CD14-positive monocyte (primary cell): ENCODE measurements around the gene TRIM44. TPM values are rescaled to one million over a fixed set of nuclear protein-coding genes. Genes with fewer than 3 reads are reported as not detected.

Source experiments
- DNase-seq, 3 donors: peaks; one replicate each; pipeline ENCODE4 v3.0.0-alpha.2; 2011 to 2022
- H2AFZ ChIP-seq: 2 replicates; pipeline ENCODE4 v1.6.0; 2012; ENCODE audit warnings: mild to moderate bottlenecking, low read depth, low read length, inconsistent platforms; ENCODE audit not compliant: insufficient read depth, poor library complexity, severe bottlenecking
- H3K27ac ChIP-seq, 2 donors: 1 replicate in 1 of 2; 2 replicates in 1 of 2; pipeline ENCODE4 v1.5.1; 2012 to 2013; ENCODE audit warnings: low read length in 2 of 2, control low read depth in 1 of 2, inconsistent platforms in 1 of 2, low read depth in 1 of 2, mild to moderate bottlenecking in 1 of 2
- H3K27me3 ChIP-seq, 2 donors: one replicate each; pipeline versions ENCODE4 v1.6.0 to v1.6.1; 2011 to 2013; ENCODE audit warnings: low read length in 2 of 2; ENCODE audit not compliant: control insufficient read depth in 2 of 2, insufficient read depth in 2 of 2
- H3K36me3 ChIP-seq, 2 donors: replicated peaks in 1 of 2; 1 replicate in 1 of 2; 2 replicates in 1 of 2; pipeline versions ENCODE4 v1.5.1 to v1.6.1; 2012 to 2013; ENCODE audit warnings: low read length in 2 of 2, control low read depth in 1 of 2, inconsistent platforms in 1 of 2, mild to moderate bottlenecking in 1 of 2; ENCODE audit not compliant: insufficient read depth in 2 of 2, control insufficient read depth in 1 of 2
- H3K4me1 ChIP-seq, 2 donors: 1 replicate in 1 of 2; 2 replicates in 1 of 2; pipeline versions ENCODE4 v1.5.1 to v1.6.1; 2012 to 2013; ENCODE audit warnings: low read length in 2 of 2, control low read depth in 1 of 2, inconsistent platforms in 1 of 2, mild to moderate bottlenecking in 1 of 2, moderate library complexity in 1 of 2; ENCODE audit not compliant: insufficient read depth in 2 of 2, control insufficient read depth in 1 of 2
- H3K4me2 ChIP-seq: replicated peaks from 2 replicates; pipeline ENCODE3; 2012; ENCODE audit warnings: low read length, moderate library complexity, mild to moderate bottlenecking; ENCODE audit not compliant: poor library complexity, severe bottlenecking; ENCODE audit errors: extremely low read depth
- H3K4me3 ChIP-seq, 3 experiments: fragments of 200-600 bp in 1 of 3; sonication (generic) in 1 of 3; replicated peaks in 1 of 3; 1 replicate in 2 of 3; 2 replicates in 1 of 3; pipeline ENCODE4 v1.5.1; 2011 to 2013; ENCODE audit warnings: low read length in 3 of 3, mild to moderate bottlenecking in 3 of 3, control low read depth in 2 of 3, low read depth in 2 of 3, inconsistent platforms in 1 of 3, moderate library complexity in 1 of 3
- H3K79me2 ChIP-seq: 2 replicates; pipeline ENCODE4 v1.6.0; 2012; ENCODE audit warnings: mild to moderate bottlenecking, control low read depth, inconsistent platforms, low read length, moderate library complexity; ENCODE audit not compliant: insufficient read depth
- H3K9ac ChIP-seq: 2 replicates; pipeline ENCODE4 v1.6.0; 2017; ENCODE audit warnings: low read length, mild to moderate bottlenecking; ENCODE audit not compliant: insufficient read depth, poor library complexity, severe bottlenecking
- H3K9me3 ChIP-seq, 2 donors: replicated peaks in 1 of 2; 1 replicate in 1 of 2; 2 replicates in 1 of 2; pipeline versions ENCODE4 v1.5.1 to v1.6.1; 2012 to 2013; ENCODE audit warnings: low read length in 2 of 2, control low read depth in 1 of 2; ENCODE audit not compliant: control insufficient read depth in 1 of 2, insufficient read depth in 1 of 2
- H4K20me1 ChIP-seq: 2 replicates; pipeline ENCODE4 v1.6.0; 2012; ENCODE audit warnings: mild to moderate bottlenecking, low read length, control low read depth, moderate library complexity; ENCODE audit not compliant: insufficient read depth
- H3K27ac Mint-ChIP-seq, 7 donors: one replicate each; pipeline ENCODE4 v1.8.0; 2020; ENCODE audit warnings: mild to moderate bottlenecking in 7 of 7, mixed read lengths in 7 of 7, moderate library complexity in 6 of 7, inconsistent platforms in 2 of 7
- H3K27me3 Mint-ChIP-seq, 3 donors: one replicate each; pipeline ENCODE4 v1.8.0; 2021 to 2022; ENCODE audit warnings: low read depth in 3 of 3, mild to moderate bottlenecking in 3 of 3, mixed read lengths in 3 of 3, moderate library complexity in 3 of 3, inconsistent platforms in 1 of 3
- H3K36me3 Mint-ChIP-seq, 2 donors: one replicate each; pipeline ENCODE4 v1.8.0; 2020; ENCODE audit warnings: mixed read lengths in 2 of 2, inconsistent platforms in 1 of 2, mild to moderate bottlenecking in 1 of 2
- H3K4me1 Mint-ChIP-seq: one replicate; pipeline ENCODE4 v1.8.0; 2020; ENCODE audit warnings: mild to moderate bottlenecking, mixed read lengths
- H3K4me3 Mint-ChIP-seq, 2 donors: one replicate each; pipeline ENCODE4 v1.8.0; 2020; ENCODE audit warnings: mild to moderate bottlenecking in 2 of 2, mixed read lengths in 2 of 2, moderate library complexity in 1 of 2
- H3K9me3 Mint-ChIP-seq, 7 donors: one replicate each; pipeline ENCODE4 v1.8.0; 2020 to 2022; ENCODE audit warnings: mixed read lengths in 7 of 7, mild to moderate bottlenecking in 6 of 7, moderate library complexity in 6 of 7, inconsistent platforms in 2 of 7
- WGBS: methylation state at CpG from one replicate; pipeline ENCODE4 v1.1.5; 2013; ENCODE audit warnings: missing lambda C conversion rate; ENCODE audit not compliant: insufficient coverage; 5-methylcytosine and 5-hydroxymethylcytosine counted together
- intact Hi-C, 2 donors: fragments of 100-400 bp; cut with micrococcal nuclease; formaldehyde crosslinking; loops; one replicate each; pipeline versions ENCODE4 v1.15.0 to v1.15.1; 2023
- polyA plus RNA-seq, 3 donors: library from polyadenylated mRNA; depleted of rRNA in 1 of 3; unstranded in 2 of 3; stranded (reverse) in 1 of 3; fragments of 300-500 nt in 2 of 3; fragments of >200 nt in 1 of 3; fragmentation: Illumina TruSeq in 2 of 3; gene quantifications; 1 replicate in 2 of 3; 2 replicates in 1 of 3; pipeline ENCODE4 v1.2.3, GENCODE V29; 2012 to 2021
- TF ChIP-seq, protein P1 (sequence below): fragments of 200-600 bp; IDR thresholded peaks from one replicate; pipeline ENCODE4 v1.8.0; 2022; ENCODE audit warnings: antibody characterized with exemption, mild to moderate bottlenecking

The TRIM44 gene
- polyA plus RNA-seq, 3 donors, result 25.3 to 47.1 (median 45.9) TPM

DNA sequence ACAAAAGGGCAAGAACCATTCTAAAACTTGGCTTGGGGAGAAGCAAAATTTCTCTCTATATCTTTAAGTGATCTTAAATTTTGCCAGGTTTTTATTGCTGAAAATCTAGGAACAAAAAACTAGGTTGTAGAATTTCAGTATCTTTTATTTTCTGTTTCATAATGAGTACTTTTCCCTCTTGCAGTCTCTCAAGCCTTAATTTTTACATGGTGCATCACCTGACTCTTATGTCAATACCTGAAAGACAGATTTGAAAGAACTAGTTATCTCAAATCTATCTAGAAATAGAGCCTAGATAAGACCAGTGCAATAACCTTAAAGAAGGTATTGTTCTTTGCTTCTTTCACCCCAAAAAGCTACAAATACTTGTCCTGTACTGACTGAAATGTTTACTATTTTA lies 122.1 kb downstream of the TRIM44 start:
- no peak overlapping the region for H3K27ac ChIP-seq
- H3K27ac Mint-ChIP-seq, result no peak overlapping the region
- H2AFZ ChIP-seq, result no peak overlapping the region
- H3K9me3 ChIP-seq, result no peaks in the 10 kb centered on the region
- no peak overlapping the region for H3K4me3 ChIP-seq
- H3K4me1 ChIP-seq, result no peaks in the 10 kb centered on the region
- no peak overlapping the region for H3K4me3 Mint-ChIP-seq
- H4K20me1 ChIP-seq, result peaks cover 76% of the 10 kb centered on the region
- H3K4me1 Mint-ChIP-seq, result peaks cover 6% of the 10 kb centered on the region
- no peak for DNase-seq
- TF ChIP-seq, protein P1, sequence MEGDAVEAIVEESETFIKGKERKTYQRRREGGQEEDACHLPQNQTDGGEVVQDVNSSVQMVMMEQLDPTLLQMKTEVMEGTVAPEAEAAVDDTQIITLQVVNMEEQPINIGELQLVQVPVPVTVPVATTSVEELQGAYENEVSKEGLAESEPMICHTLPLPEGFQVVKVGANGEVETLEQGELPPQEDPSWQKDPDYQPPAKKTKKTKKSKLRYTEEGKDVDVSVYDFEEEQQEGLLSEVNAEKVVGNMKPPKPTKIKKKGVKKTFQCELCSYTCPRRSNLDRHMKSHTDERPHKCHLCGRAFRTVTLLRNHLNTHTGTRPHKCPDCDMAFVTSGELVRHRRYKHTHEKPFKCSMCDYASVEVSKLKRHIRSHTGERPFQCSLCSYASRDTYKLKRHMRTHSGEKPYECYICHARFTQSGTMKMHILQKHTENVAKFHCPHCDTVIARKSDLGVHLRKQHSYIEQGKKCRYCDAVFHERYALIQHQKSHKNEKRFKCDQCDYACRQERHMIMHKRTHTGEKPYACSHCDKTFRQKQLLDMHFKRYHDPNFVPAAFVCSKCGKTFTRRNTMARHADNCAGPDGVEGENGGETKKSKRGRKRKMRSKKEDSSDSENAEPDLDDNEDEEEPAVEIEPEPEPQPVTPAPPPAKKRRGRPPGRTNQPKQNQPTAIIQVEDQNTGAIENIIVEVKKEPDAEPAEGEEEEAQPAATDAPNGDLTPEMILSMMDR, result no peak
- peaks cover 4% of the 10 kb centered on the region for H3K79me2 ChIP-seq
- peaks cover 14 to 19% of the 10 kb centered on the region in 2 donors for H3K36me3 Mint-ChIP-seq
- H3K27me3 Mint-ChIP-seq, result no peaks in the 10 kb centered on the region
- no peaks in the 10 kb centered on the region for H3K27me3 ChIP-seq
- H3K4me2 ChIP-seq, result no peak overlapping the region
- intact Hi-C loops, result no loop called here
- H3K9me3 Mint-ChIP-seq, result peaks cover 0 to under 1% (median 0%) of the 10 kb centered on the region in 7 donors
- no peaks in the 10 kb centered on the region for H3K36me3 ChIP-seq
- H3K9ac ChIP-seq, result no peak overlapping the region

DNA sequence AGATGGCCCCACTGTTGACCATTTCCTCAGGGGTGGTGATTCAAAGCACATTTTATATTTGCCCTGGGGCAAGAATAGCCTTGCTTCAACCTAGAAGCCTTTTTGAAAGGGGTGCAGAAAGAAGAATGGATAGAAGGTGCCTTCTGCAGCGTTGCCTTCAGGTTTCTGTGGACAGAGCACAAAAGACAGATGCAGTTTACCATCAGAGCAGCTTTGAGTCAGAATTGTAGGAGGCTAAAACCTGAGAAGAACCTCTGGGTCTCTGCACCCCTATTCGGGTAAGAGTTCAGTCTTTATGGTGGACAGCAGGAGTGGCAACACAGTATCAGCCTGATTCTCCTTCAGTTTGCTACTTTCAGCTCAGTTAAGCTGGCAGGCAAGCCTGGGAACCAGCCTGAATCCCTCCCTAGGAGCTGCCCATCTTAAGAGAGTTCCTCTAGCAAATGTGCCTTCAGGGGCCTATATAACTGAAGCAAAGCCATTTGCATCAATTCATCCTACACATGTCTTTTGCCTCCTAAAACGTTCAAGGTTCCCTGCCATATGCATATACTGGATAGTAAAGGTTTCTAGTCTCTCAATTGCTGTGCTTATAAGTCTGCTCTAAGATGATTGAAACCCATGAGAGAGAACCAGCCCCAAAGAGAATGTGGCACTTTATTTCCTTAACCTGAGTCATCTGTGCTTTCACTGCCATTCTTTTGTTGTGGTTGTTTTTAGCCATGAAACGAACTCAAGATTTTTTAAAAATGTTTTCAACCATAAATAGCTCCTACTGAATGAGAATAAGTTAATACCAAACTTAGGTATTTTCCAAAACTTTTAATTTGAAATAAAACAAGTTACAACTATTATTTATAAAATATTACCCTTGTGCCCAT lies 123.0 kb downstream of the TRIM44 start:
- intact Hi-C loops, result no loop called here
- H4K20me1 ChIP-seq, result peaks cover 77% of the 10 kb centered on the region
- H3K4me3 ChIP-seq, result no peak overlapping the region
- no peaks in the 10 kb centered on the region for H3K27me3 Mint-ChIP-seq
- no peak for DNase-seq
- H3K27ac Mint-ChIP-seq, result peak overlapping the region in 1 of 7 donors; percentile 12
- H3K27ac ChIP-seq, result no peak overlapping the region
- peaks cover 6% of the 10 kb centered on the region for H3K4me1 Mint-ChIP-seq
- peaks cover 14 to 21% of the 10 kb centered on the region in 2 donors for H3K36me3 Mint-ChIP-seq
- H3K9me3 ChIP-seq, result no peaks in the 10 kb centered on the region
- no peaks in the 10 kb centered on the region for H3K9me3 Mint-ChIP-seq
- TF ChIP-seq, protein P1, result no peak
- H3K9ac ChIP-seq, result no peak overlapping the region
- no peak overlapping the region for H2AFZ ChIP-seq
- H3K4me3 Mint-ChIP-seq, result no peak overlapping the region
- 100% methylated on average over 1 of the region's 4 CpGs for whole genome bisulfite sequencing
- H3K79me2 ChIP-seq, result peaks cover 4% of the 10 kb centered on the region
- H3K36me3 ChIP-seq, result no peaks in the 10 kb centered on the region
- H3K4me1 ChIP-seq, result no peaks in the 10 kb centered on the region
- no peak overlapping the region for H3K4me2 ChIP-seq
- H3K27me3 ChIP-seq, result no peaks in the 10 kb centered on the region
